HG02981 (cell line): ENCODE data around the gene ANTXR2.
"Not testable (repeated sequence)": the region's sequence is repeated elsewhere in the genome, so short reads cannot be mapped to it uniquely, and the experiment has no call there.

Experiments
- ATAC-seq: cut with Tn5 transposase; IDR thresholded peaks from one replicate; pipeline ENCODE4 v1.9.1; 2021; ENCODE audit warnings: mild to moderate bottlenecking, moderate library complexity; ENCODE audit not compliant: unreplicated experiment

Gene ANTXR2

GRCh38 chr4:79923281-79923680, 149.7 kb downstream of the ANTXR2 start:
- ATAC-seq, result no peak

GRCh38 chr4:79922011-79922410, 151.0 kb downstream of the ANTXR2 start:
- no peak for ATAC-seq

- no peak for ATAC-seq
These were observed 152.7 kb downstream of the ANTXR2 start for GRCh38 chr4:79920163-79920853.

GRCh38 chr4:79918292-79918691, 154.7 kb downstream of the ANTXR2 start:
- no peak for ATAC-seq

- peak; percentile 76 for ATAC-seq
These were observed 155.8 kb downstream of the ANTXR2 start for GRCh38 chr4:79917246-79917645.

GRCh38 chr4:79915246-79915645, 157.8 kb downstream of the ANTXR2 start:
- ATAC-seq, result no peak

GRCh38 chr4:79913581-79913980, 159.4 kb downstream of the ANTXR2 start:
- no peak for ATAC-seq

GRCh38 chr4:79907001-79907400, 166.0 kb downstream of the ANTXR2 start:
- ATAC-seq, result no peak

- ATAC-seq, result no peak
These were observed 166.7 kb downstream of the ANTXR2 start for GRCh38 chr4:79906303-79906702.

GRCh38 chr4:79905212-79905611, 167.8 kb downstream of the ANTXR2 start:
- no peak for ATAC-seq

GRCh38 chr4:79904331-79904730, 168.7 kb downstream of the ANTXR2 start:
- ATAC-seq, result no peak

- no peak for ATAC-seq
These were observed 172.8 kb downstream of the ANTXR2 start for GRCh38 chr4:79900182-79900581.

GRCh38 chr4:79899481-79899880, 173.5 kb downstream of the ANTXR2 start:
- no peak for ATAC-seq

- no peak for ATAC-seq
These were observed 175.0 kb downstream of the ANTXR2 start for GRCh38 chr4:79898055-79898454.

GRCh38 chr4:79897174-79897573, 175.9 kb downstream of the ANTXR2 start:
- no peak for ATAC-seq

GRCh38 chr4:79893456-79893855, 179.6 kb downstream of the ANTXR2 start:
- no peak for ATAC-seq

- not testable (repeated sequence) for ATAC-seq
These were observed 184.0 kb downstream of the ANTXR2 start for GRCh38 chr4:79889026-79889425.

- no peak for ATAC-seq
These were observed 186.5 kb downstream of the ANTXR2 start for GRCh38 chr4:79886557-79886956.

- ATAC-seq, result no peak
These were observed 187.0 kb downstream of the ANTXR2 start for GRCh38 chr4:79886021-79886420.

- no peak for ATAC-seq
These were observed 189.7 kb downstream of the ANTXR2 start for GRCh38 chr4:79883290-79883689.

- no peak for ATAC-seq
These were observed 190.2 kb downstream of the ANTXR2 start for GRCh38 chr4:79882806-79883205.

GRCh38 chr4:79881407-79881806, 191.6 kb downstream of the ANTXR2 start:
- ATAC-seq, result no peak

GRCh38 chr4:79877511-79877910, 195.5 kb downstream of the ANTXR2 start:
- no peak for ATAC-seq
